RWPE2 (cell line): Measurements from ENCODE around the gene OR10G8.
A peak's percentile ranks its signal among the peaks of the same experiment; 100 is the strongest.
"Not testable (repeated sequence)": the region's sequence is repeated elsewhere in the genome, so short reads cannot be mapped to it uniquely, and the experiment has no call there.

Experiments
- ATAC-seq: fragments of 200-7000 bp; cut with Tn5 transposase; 3 replicates; pipeline ENCODE4 v1.9.1; 2021; ENCODE audit warnings: low read depth
- DNase-seq: peaks from one replicate; pipeline ENCODE4 v3.0.0-alpha.2; 2020; ENCODE audit warnings: low spot score
- H3K27ac ChIP-seq: fragments of 450-650 bp; 2 replicates; pipeline ENCODE4 v1.5.1; 2017; ENCODE audit warnings: mild to moderate bottlenecking; ENCODE audit not compliant: poor library complexity, severe bottlenecking
- H3K27me3 ChIP-seq: fragments of 250-450 bp; sonication (Bioruptor Pico); 2 replicates; pipeline ENCODE4 v1.5.1; 2021; ENCODE audit warnings: mild to moderate bottlenecking, moderate library complexity; ENCODE audit not compliant: insufficient read depth, poor library complexity, severe bottlenecking
- H3K36me3 ChIP-seq: fragments of 250-450 bp; sonication (Bioruptor Pico); 2 replicates; pipeline ENCODE4 v1.5.1; 2020; ENCODE audit warnings: low read depth, mild to moderate bottlenecking, moderate library complexity
- H3K4me1 ChIP-seq: fragments of 250-450 bp; sonication (Bioruptor Pico); 2 replicates; pipeline ENCODE4 v1.5.1; 2021; ENCODE audit warnings: mild to moderate bottlenecking, moderate library complexity; ENCODE audit not compliant: insufficient read depth, poor library complexity, severe bottlenecking
- H3K4me3 ChIP-seq: fragments of 250-450 bp; sonication (Bioruptor Pico); 2 replicates; pipeline ENCODE4 v1.5.1; 2021; ENCODE audit warnings: mild to moderate bottlenecking, moderate library complexity; ENCODE audit not compliant: severe bottlenecking
- H3K9me3 ChIP-seq: fragments of 250-450 bp; sonication (Bioruptor Pico); 2 replicates; pipeline ENCODE4 v1.5.1; 2021; ENCODE audit warnings: mild to moderate bottlenecking, moderate library complexity; ENCODE audit not compliant: severe bottlenecking
- CTCF ChIP-seq: fragments of 450-650 bp; IDR thresholded peaks from one replicate; pipeline ENCODE4 v1.5.1; 2017; ENCODE audit warnings: mild to moderate bottlenecking, moderate library complexity; ENCODE audit not compliant: poor library complexity, severe bottlenecking

Gene OR10G8

GRCh38 chr11:124026498-124026897 lies at the start of gene OR10G8:
Gene OR10G8, plus strand, starts transcription at chr11:124026798. Its CDS starts 2,825 bp downstream, at chr11:124029623.
- ATAC-seq (no peak), DNase-seq (no peak)
- no peak for TF ChIP-seq CTCF
- H3K4me1 ChIP-seq, result no peaks in the 10 kb centered on the region
- H3K4me3 ChIP-seq, result no peak within 1 kb of the TSS
- H3K9me3 ChIP-seq, result no peaks in the 10 kb centered on the region
- no peaks in the 10 kb centered on the region for H3K27me3 ChIP-seq
- H3K36me3 ChIP-seq, result no peaks in the 10 kb centered on the region
- no peak within 1 kb of the TSS for H3K27ac ChIP-seq

- peak; percentile 67 for ATAC-seq
- DNase-seq, result no peak
- no peaks in the 10 kb centered on the region for H3K9me3 ChIP-seq
Measured at GRCh38 chr11:123977731-123978347, 48.8 kb upstream of the OR10G8 start, which contains the start of gene OR10S1. Gene OR10S1, minus strand, starts transcription at chr11:123977781. Its CDS starts 117 bp downstream, at chr11:123977664.

GRCh38 chr11:123979311-123979710 lies 47.3 kb upstream of the OR10G8 start:
- H3K4me1 ChIP-seq, result peaks cover 30% of the 10 kb centered on the region
- H3K27me3 ChIP-seq, result no peaks in the 10 kb centered on the region
- no peaks in the 10 kb centered on the region for H3K36me3 ChIP-seq
- DNase-seq (no peak), ATAC-seq (no peak)
- no peaks in the 10 kb centered on the region for H3K9me3 ChIP-seq
- no peak for TF ChIP-seq CTCF
- no peak overlapping the region for H3K4me3 ChIP-seq
- H3K27ac ChIP-seq, result no peak overlapping the region

More at GRCh38 chr11:123977731-123978347, 48.8 kb upstream of the OR10G8 start, which contains the start of gene OR10S1:
- no peak for TF ChIP-seq CTCF
- Histone ChIP-seq H3K27me3 (no peaks in the 10 kb centered on the region), H3K27ac (peak within 1 kb of the TSS; percentile 57), H3K36me3 (no peaks in the 10 kb centered on the region), H3K4me3 (no peak within 1 kb of the TSS), H3K4me1 (peaks cover 43% of the 10 kb centered on the region)

GRCh38 chr11:123995119-123995518 lies 31.5 kb upstream of the OR10G8 start, which contains the start of gene OR10G6:
Gene OR10G6, minus strand, starts transcription at chr11:123995161. Its CDS starts 0 bp downstream, at chr11:123995161.
- ATAC-seq (no peak), DNase-seq (no peak)
- no peak within 1 kb of the TSS for H3K27ac ChIP-seq
- H3K4me3 ChIP-seq, result no peak within 1 kb of the TSS
- H3K27me3 ChIP-seq, result no peaks in the 10 kb centered on the region
- no peaks in the 10 kb centered on the region for H3K9me3 ChIP-seq
- no peak for TF ChIP-seq CTCF
- no peaks in the 10 kb centered on the region for H3K4me1 ChIP-seq
- no peaks in the 10 kb centered on the region for H3K36me3 ChIP-seq

- no peak for TF ChIP-seq CTCF
- Histone ChIP-seq H3K27me3 (peaks cover 3% of the 10 kb centered on the region), H3K4me1 (no peaks in the 10 kb centered on the region), H3K27ac (no peak within 1 kb of the TSS), H3K9me3 (no peaks in the 10 kb centered on the region), H3K4me3 (no peak within 1 kb of the TSS), H3K36me3 (no peaks in the 10 kb centered on the region)
- no peak for DNase-seq
- no peak for ATAC-seq
Measured at GRCh38 chr11:124012697-124013096, 13.9 kb upstream of the OR10G8 start, which contains the start of gene OR10G4. Gene OR10G4, plus strand, starts transcription at chr11:124012997. Its CDS starts 2,578 bp downstream, at chr11:124015575.

- H3K27ac ChIP-seq, H3K36me3 ChIP-seq, ATAC-seq, DNase-seq, H3K4me3 ChIP-seq, H3K4me1 ChIP-seq, H3K27me3 ChIP-seq, H3K9me3 ChIP-seq: not testable (repeated sequence)
Measured at GRCh38 chr11:124015837-124016236, 10.8 kb upstream of the OR10G8 start.
